Erythroblast (primary cell): ENCODE data around the gene NEU2.

ENCODE experiments used
- GATA1 ChIP-seq: IDR thresholded peaks from 2 replicates; pipeline ENCODE4 v1.6.1; 2011; ENCODE audit warnings: low read depth, mild to moderate bottlenecking, control low read depth, low read length, moderate library complexity
- POLR2A ChIP-seq: IDR thresholded peaks from 2 replicates; pipeline ENCODE4 v1.6.1; 2011; ENCODE audit warnings: mild to moderate bottlenecking, low read length

DNA sequence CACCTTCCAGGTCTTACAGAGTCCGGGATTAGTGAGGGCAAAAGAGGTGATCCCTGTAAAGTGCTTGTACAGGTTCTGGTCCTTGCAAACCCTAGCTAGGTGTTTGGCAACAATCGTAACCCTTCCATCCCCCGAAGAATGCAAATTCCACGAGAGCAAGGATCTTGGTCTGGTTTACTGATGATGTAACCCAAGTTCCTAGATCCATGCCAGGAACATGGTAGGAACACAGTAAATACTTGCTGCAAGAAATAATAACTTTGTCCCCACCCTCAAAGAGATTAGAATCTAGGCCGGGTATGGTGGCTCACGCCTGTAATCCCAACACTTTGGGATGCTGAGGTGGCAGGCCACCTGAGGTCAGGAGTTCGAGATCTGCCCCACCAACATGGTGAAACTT is 6.8 kb upstream of the NEU2 start:
- TF ChIP-seq POLR2A (no peak), GATA1 (no peak)
